ENCODE measurements around the gene TEKT2.
A peak's percentile ranks its signal among the peaks of the same experiment; 100 is the strongest.

Gene TEKT2

DNA sequence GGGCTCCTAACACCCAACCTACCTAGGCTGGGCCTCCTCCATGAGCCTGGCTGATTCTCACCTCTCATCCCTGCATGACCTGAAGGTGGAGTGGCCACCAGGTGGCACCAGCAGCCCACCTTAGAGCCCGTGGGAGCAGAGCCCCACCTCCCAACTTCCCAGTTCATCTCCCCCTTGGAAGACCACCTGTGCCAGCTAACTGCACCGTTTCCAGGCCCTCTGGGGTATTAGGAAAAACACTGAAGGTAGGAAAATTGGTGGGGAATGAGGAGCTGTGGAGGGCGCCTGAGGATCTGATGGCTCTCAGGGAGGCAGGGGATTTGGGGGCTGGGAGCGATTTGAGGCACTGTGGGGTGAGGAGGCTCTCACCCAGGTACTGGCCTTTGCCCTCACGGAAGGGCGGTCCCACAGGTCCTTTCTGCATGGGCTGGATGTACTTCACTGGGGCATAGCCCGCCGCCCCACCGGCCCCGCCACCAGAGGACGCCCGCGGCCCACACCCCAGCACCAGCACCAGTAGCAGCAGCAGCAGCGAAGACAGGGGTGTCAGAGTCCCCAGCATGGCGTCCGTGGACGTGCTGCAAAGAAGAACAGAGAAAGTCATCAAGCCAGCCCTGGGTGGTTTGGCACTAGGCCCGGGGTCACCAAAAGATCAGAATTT, 15.9 kb downstream of the TEKT2 start (continued):
- TF ChIP-seq ZFHX2 (tag by site-specific recombination; conservative IDR thresholded peaks at IDR 0.05), result peak; percentile 16; the same call in 1 of the 2 replicates

DNA sequence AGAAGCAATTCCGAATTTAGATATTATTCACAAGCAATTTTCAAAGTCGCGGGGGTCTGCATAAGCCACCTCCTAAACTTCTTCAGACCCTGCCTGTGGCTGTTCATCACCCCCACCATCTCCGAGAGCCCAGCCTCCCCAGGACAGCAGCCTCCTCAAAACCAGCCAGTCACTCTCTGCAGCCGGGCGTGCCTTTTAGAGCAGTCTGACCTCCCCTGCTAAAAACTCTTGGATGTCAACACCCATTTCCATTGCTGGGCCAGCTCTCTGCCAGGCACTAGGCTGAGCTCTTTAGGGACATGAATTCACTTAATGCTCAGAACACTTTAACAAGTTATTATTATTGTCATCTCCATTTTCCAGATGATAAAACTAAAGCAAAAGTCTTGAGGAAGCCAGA, 16.5 kb downstream of the TEKT2 start:
- ChIA-PET POLR2A (no interaction called here), CTCF (interaction anchor here (0.6 to 11.1 kb wide), 19 partner anchors 10 to 242 kb away, joined by 3 to 156 read pairs (median 5); partner anchors contain the start of gene TRAPPC3)
- TF ChIP-seq ZNF701 (tag by site-specific recombination; IDR thresholded peaks at IDR 0.05), result no peak
- TF ChIP-seq ZNF302 (tag by site-specific recombination; IDR thresholded peaks at IDR 0.05; ENCODE audit: low read depth), result no peak
- no peak for TF ChIP-seq ZNF837 (tag by site-specific recombination; IDR thresholded peaks at IDR 0.05)
- no peak for TF ChIP-seq ZIC2 (tag by site-specific recombination; IDR thresholded peaks at IDR 0.05)
- TF ChIP-seq ZNF112 (tag by site-specific recombination; IDR thresholded peaks at IDR 0.05), result no peak
- TF ChIP-seq ZFP41 (tag by site-specific recombination; IDR thresholded peaks at IDR 0.05; ENCODE audit: borderline replicate concordance), result no peak
- no peak for TF ChIP-seq ZNF555 (tag by site-specific recombination; conservative IDR thresholded peaks at IDR 0.05)
- TF ChIP-seq ZNF202 (tag by site-specific recombination; IDR thresholded peaks at IDR 0.05; ENCODE audit: borderline replicate concordance), result no peak
- TF ChIP-seq YY1 (tag by site-specific recombination; IDR thresholded peaks at IDR 0.05), result no peak
- TF ChIP-seq, protein P1, sequence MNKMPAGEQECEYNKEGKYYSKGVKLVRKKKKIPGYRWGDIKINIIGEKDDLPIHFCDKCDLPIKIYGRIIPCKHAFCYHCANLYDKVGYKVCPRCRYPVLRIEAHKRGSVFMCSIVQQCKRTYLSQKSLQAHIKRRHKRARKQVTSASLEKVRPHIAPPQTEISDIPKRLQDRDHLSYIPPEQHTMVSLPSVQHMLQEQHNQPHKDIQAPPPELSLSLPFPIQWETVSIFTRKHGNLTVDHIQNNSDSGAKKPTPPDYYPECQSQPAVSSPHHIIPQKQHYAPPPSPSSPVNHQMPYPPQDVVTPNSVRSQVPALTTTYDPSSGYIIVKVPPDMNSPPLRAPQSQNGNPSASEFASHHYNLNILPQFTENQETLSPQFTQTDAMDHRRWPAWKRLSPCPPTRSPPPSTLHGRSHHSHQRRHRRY (tag by site-specific recombination; IDR thresholded peaks at IDR 0.05), result no peak
- TF ChIP-seq ZNF747 (tag by site-specific recombination; IDR thresholded peaks at IDR 0.05), result no peak
- no peak for TF ChIP-seq FEZF1 (tag by site-specific recombination; IDR thresholded peaks at IDR 0.05)
- no peak for TF ChIP-seq ZNF404 (tag by site-specific recombination; IDR thresholded peaks at IDR 0.05)
- TF ChIP-seq PRDM1 (tag by site-specific recombination; IDR thresholded peaks at IDR 0.05), result no peak
- TF ChIP-seq, protein P2, sequence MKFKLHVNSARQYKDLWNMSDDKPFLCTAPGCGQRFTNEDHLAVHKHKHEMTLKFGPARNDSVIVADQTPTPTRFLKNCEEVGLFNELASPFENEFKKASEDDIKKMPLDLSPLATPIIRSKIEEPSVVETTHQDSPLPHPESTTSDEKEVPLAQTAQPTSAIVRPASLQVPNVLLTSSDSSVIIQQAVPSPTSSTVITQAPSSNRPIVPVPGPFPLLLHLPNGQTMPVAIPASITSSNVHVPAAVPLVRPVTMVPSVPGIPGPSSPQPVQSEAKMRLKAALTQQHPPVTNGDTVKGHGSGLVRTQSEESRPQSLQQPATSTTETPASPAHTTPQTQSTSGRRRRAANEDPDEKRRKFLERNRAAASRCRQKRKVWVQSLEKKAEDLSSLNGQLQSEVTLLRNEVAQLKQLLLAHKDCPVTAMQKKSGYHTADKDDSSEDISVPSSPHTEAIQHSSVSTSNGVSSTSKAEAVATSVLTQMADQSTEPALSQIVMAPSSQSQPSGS (tag by site-specific recombination; IDR thresholded peaks at IDR 0.05; ENCODE audit: low read depth), result no peak
- Histone ChIP-seq H3K4me3 (ENCODE audit: low read depth, low read length) (no peak overlapping the region), H3K27ac (ENCODE audit: extremely low read depth, low read depth, low read length) (no peak overlapping the region), H3K9me3 (ENCODE audit: control insufficient read depth, insufficient read depth, low read depth, low read length) (no peaks in the 10 kb centered on the region), H3K36me3 (ENCODE audit: control insufficient read depth in 2 of 2, insufficient read depth in 1 of 2, low read length in 2 of 2) (peaks cover 0 to 17% of the 10 kb centered on the region in 2 experiments; a peak in 1 of 3 replicates), H3K4me1 (ENCODE audit: control insufficient read depth, insufficient read depth, low read length) (no peaks in the 10 kb centered on the region)

DNA sequence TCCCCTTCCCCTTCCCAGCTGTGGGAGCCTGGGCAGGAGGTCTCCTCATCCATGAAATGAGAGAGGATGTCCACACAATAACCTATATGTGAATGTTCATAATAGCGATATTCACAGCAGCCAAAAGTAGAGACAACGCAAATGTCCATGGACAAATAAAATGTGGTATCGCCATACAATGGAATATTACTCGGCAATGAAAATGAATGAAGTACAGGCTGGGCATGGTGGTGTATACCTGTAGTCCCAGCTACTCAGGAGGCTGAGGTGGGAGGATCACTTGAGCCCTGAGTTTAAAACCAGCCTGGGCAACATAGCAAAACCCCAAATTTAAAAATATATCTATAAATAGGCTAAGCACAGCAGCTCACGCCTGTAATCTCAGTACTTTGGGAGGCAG, 17.7 kb downstream of the TEKT2 start:
- Histone ChIP-seq H3K4me3 (ENCODE audit: low read depth, low read length) (no peak overlapping the region), H3K36me3 (ENCODE audit: control insufficient read depth in 2 of 2, insufficient read depth in 1 of 2, low read length in 2 of 2) (peaks cover 0 to 6% of the 10 kb centered on the region in 2 experiments; a peak in 1 of 3 replicates), H3K4me1 (ENCODE audit: control insufficient read depth, insufficient read depth, low read length) (no peaks in the 10 kb centered on the region), H3K9me3 (ENCODE audit: control insufficient read depth, insufficient read depth, low read depth, low read length) (no peaks in the 10 kb centered on the region), H3K27ac (ENCODE audit: extremely low read depth, low read depth, low read length) (no peak overlapping the region)
- TF ChIP-seq ZNF558 (tag by site-specific recombination; IDR thresholded peaks at IDR 0.05) (no peak), ZNF146 (tag by site-specific recombination; IDR thresholded peaks at IDR 0.05) (peak; percentile 91), KLF9 (tag by site-specific recombination; IDR thresholded peaks at IDR 0.05; ENCODE audit: low read depth) (no peak)
- TF ChIP-seq, protein P3, sequence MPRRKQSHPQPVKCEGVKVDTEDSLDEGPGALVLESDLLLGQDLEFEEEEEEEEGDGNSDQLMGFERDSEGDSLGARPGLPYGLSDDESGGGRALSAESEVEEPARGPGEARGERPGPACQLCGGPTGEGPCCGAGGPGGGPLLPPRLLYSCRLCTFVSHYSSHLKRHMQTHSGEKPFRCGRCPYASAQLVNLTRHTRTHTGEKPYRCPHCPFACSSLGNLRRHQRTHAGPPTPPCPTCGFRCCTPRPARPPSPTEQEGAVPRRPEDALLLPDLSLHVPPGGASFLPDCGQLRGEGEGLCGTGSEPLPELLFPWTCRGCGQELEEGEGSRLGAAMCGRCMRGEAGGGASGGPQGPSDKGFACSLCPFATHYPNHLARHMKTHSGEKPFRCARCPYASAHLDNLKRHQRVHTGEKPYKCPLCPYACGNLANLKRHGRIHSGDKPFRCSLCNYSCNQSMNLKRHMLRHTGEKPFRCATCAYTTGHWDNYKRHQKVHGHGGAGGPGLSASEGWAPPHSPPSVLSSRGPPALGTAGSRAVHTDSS (tag by site-specific recombination; IDR thresholded peaks at IDR 0.05), result no peak
- CTCF ChIA-PET, result interaction anchor here (0.8 to 11.1 kb wide), 7 partner anchors 16 to 184 kb away, joined by 3 to 156 read pairs (median 4); partner anchors contain the start of gene TRAPPC3
- POLR2A ChIA-PET, result interaction anchor here (0.6 kb wide), 1 partner anchor 45 kb away, joined by 3 read pairs; no protein-coding TSS in a partner anchor

Measured in HEK293 (cell line).